HCT116 (cell line): ENCODE results near the gene GP1BA. TPM values are rescaled to one million over a fixed set of nuclear protein-coding genes. Genes with fewer than 3 reads are reported as not detected.

Source experiments
- ATAC-seq: fragments of 200-7000 bp; cut with Tn5 transposase; 2 replicates; pipeline ENCODE4 v1.9.1; 2020; ENCODE audit warnings: mild to moderate bottlenecking, moderate library complexity
- BruUV-seq: library from RNA; stranded (reverse); fragments of 400-500 nt; replicated peaks from 2 replicates; lab custom pipeline; 2021; lab: Mats Ljungman, UMichigan
- CTCF ChIA-PET: fragments of 300-600 bp; sonication (Branson Sonifier 250); formaldehyde crosslinking; loops from one replicate; lab custom pipeline; 2021; ENCODE audit warnings: antibody characterized with exemption; lab: Charles Lee
- POLR2A ChIA-PET: fragments of 300-600, 350-600 bp; sonication (Branson Sonifier 250); formaldehyde crosslinking; loops from one replicate; lab custom pipeline; 2021; ENCODE audit warnings: antibody characterized with exemption; lab: Charles Lee
- RAD21 ChIA-PET, 2 experiments: fragments of 300-600 bp; sonication (Branson Sonifier 250); formaldehyde crosslinking; loops; one replicate each; lab custom pipeline; 2023; ENCODE audit warnings: low total read pairs in 2 of 2; ENCODE audit not compliant: uncharacterized antibody in 2 of 2, unreplicated experiment in 2 of 2, low non-redundant PET in 1 of 2; lab: Charles Lee
- DNase-seq: peaks from one replicate; pipeline ENCODE4 v3.0.0-alpha.2; 2010; ENCODE audit warnings: low read depth, low spot score
- H2AFZ ChIP-seq: fragments of 200-600 bp; shearing (Covaris generic), sonication (generic); 2 replicates; pipeline ENCODE4 v1.6.1; 2017; ENCODE audit warnings: low read depth, mixed run types, mixed read lengths, antibody characterized with exemption, low read length; ENCODE audit not compliant: poor library complexity, severe bottlenecking
- H3K27ac ChIP-seq: 2 replicates; pipeline ENCODE4 v1.5.1; 2012; ENCODE audit warnings: low read depth, low read length
- H3K27me3 ChIP-seq: fragments of 200-600 bp; sonication (generic); 2 replicates; pipeline ENCODE4 v1.6.1; 2016; ENCODE audit warnings: mixed run types, low read length, mixed read lengths; ENCODE audit not compliant: insufficient read depth
- H3K36me3 ChIP-seq, 2 experiments: fragments of 200-500 bp in 1 of 2; fragments of 200-600 bp in 1 of 2; sonication (Bioruptor generic) in 1 of 2; sonication (generic) in 1 of 2; 2 replicates each; pipeline versions ENCODE4 v1.5.1 to v1.6.1; 2014 to 2016; ENCODE audit warnings: low read length in 2 of 2, inconsistent platforms in 1 of 2, mixed read lengths in 1 of 2, mixed run types in 1 of 2; ENCODE audit not compliant: insufficient read depth in 2 of 2, control insufficient read depth in 1 of 2
- H3K4me1 ChIP-seq, 2 experiments: fragments of 200-600 bp in 1 of 2; sonication (generic) in 1 of 2; 2 replicates each; pipeline versions ENCODE4 v1.5.1 to v1.6.1; 2012 to 2017; ENCODE audit warnings: low read length in 2 of 2, inconsistent platforms in 1 of 2, mild to moderate bottlenecking in 1 of 2, mixed read lengths in 1 of 2, mixed run types in 1 of 2, moderate library complexity in 1 of 2; ENCODE audit not compliant: insufficient read depth in 2 of 2, control insufficient read depth in 1 of 2
- H3K4me2 ChIP-seq: fragments of 200-600 bp; sonication (generic); 2 replicates; pipeline ENCODE4 v1.6.1; 2017; ENCODE audit warnings: mixed run types, low read length, mixed read lengths
- H3K4me3 ChIP-seq, 2 experiments: fragments of 200-600 bp in 1 of 2; sonication (generic) in 1 of 2; replicated peaks in 1 of 2; 2 replicates each; pipeline ENCODE4 v1.5.1; 2011 to 2016; ENCODE audit warnings: low read length in 2 of 2, control low read depth in 1 of 2, low read depth in 1 of 2, mild to moderate bottlenecking in 1 of 2, mixed read lengths in 1 of 2, mixed run types in 1 of 2
- H3K79me2 ChIP-seq: fragments of 200-600 bp; sonication (generic); 2 replicates; pipeline ENCODE4 v1.6.1; 2017; ENCODE audit warnings: mild to moderate bottlenecking, mixed run types, low read length, moderate library complexity, mixed read lengths; ENCODE audit not compliant: insufficient read depth
- H3K9ac ChIP-seq: fragments of 200-600 bp; sonication (generic); 2 replicates; pipeline ENCODE4 v1.6.1; 2016; ENCODE audit warnings: low read length, mixed read lengths
- H3K9me2 ChIP-seq: fragments of 200-600 bp; sonication (generic), shearing (Covaris generic); 2 replicates; pipeline ENCODE4 v1.6.1; 2017; ENCODE audit warnings: mixed run types, mild to moderate bottlenecking, moderate library complexity; ENCODE audit not compliant: insufficient read depth
- H3K9me3 ChIP-seq, 2 experiments: fragments of 200-500 bp in 1 of 2; fragments of 200-600 bp in 1 of 2; sonication (Bioruptor generic) in 1 of 2; sonication (generic) in 1 of 2; 2 replicates each; pipeline ENCODE4 v1.6.1; 2014 to 2017; ENCODE audit warnings: low read length in 2 of 2, mixed read lengths in 2 of 2, inconsistent platforms in 1 of 2, low read depth in 1 of 2, mild to moderate bottlenecking in 1 of 2, mixed run types in 1 of 2, moderate library complexity in 1 of 2; ENCODE audit not compliant: control insufficient read depth in 1 of 2, insufficient read depth in 1 of 2
- H4K20me1 ChIP-seq: fragments of 200-600 bp; sonication (generic), shearing (Covaris generic); 2 replicates; pipeline ENCODE4 v1.6.1; 2017; ENCODE audit warnings: mixed run types, mild to moderate bottlenecking, moderate library complexity; ENCODE audit not compliant: insufficient read depth
- ATF3 ChIP-seq: IDR thresholded peaks from 2 replicates; pipeline ENCODE4 v1.6.1; 2012
- CEBPB ChIP-seq: IDR thresholded peaks from 2 replicates; pipeline ENCODE4 v1.6.1; 2012; ENCODE audit warnings: low read depth
- CTCF ChIP-seq, 3 experiments: fragments of 200-600 bp in 1 of 3; sonication (generic) in 1 of 3; IDR thresholded peaks in 2 of 3; conservative IDR thresholded peaks in 1 of 3; 2 replicates each; pipeline ENCODE4 v1.5.1; 2012 to 2017; ENCODE audit warnings: low read depth in 2 of 3, low read length in 2 of 3, antibody characterized with exemption in 1 of 3, borderline replicate concordance in 1 of 3, control low read depth in 1 of 3, mild to moderate bottlenecking in 1 of 3, mixed read lengths in 1 of 3, mixed run types in 1 of 3, moderate library complexity in 1 of 3; ENCODE audit not compliant: insufficient read depth in 1 of 3
- EGR1 ChIP-seq: IDR thresholded peaks from 2 replicates; pipeline ENCODE4 v1.6.1; 2012; ENCODE audit warnings: low read depth
- ELF1 ChIP-seq: IDR thresholded peaks from 2 replicates; pipeline ENCODE4 v1.6.1; 2012; ENCODE audit warnings: low read depth, borderline replicate concordance
- FOSL1 ChIP-seq: IDR thresholded peaks from 2 replicates; pipeline ENCODE4 v1.6.1; 2012; ENCODE audit warnings: low read depth
- POLR2A ChIP-seq: IDR thresholded peaks from 2 replicates; pipeline ENCODE4 v1.7.0; 2011; ENCODE audit warnings: borderline replicate concordance; ENCODE audit not compliant: insufficient read depth, insufficient read length; ENCODE audit errors: extremely low read depth
- POLR2AphosphoS5 ChIP-seq: IDR thresholded peaks from 2 replicates; pipeline ENCODE4 v1.6.1; 2011; ENCODE audit warnings: mild to moderate bottlenecking, low read depth, low read length, moderate library complexity
- SIN3A ChIP-seq: IDR thresholded peaks from 2 replicates; pipeline ENCODE4 v1.6.1; 2012; ENCODE audit warnings: low read depth
- SP1 ChIP-seq: IDR thresholded peaks from 2 replicates; pipeline ENCODE4 v1.6.1; 2012; ENCODE audit warnings: low read depth
- SRF ChIP-seq: IDR thresholded peaks from 2 replicates; pipeline ENCODE4 v1.6.1; 2012; ENCODE audit warnings: low read depth
- ZBTB33 ChIP-seq: IDR thresholded peaks from 2 replicates; pipeline ENCODE4 v1.6.1; 2011; ENCODE audit warnings: mild to moderate bottlenecking, low read length, moderate library complexity; ENCODE audit not compliant: insufficient replicate concordance; ENCODE audit errors: extremely low read depth
- ZNF274 ChIP-seq: fragments of 200-500 bp; sonication (Bioruptor generic); IDR thresholded peaks from 2 replicates; pipeline ENCODE4 v1.6.1; 2014; ENCODE audit warnings: mild to moderate bottlenecking, low read depth, low read length, inconsistent platforms
- intact Hi-C: fragments of 100-400 bp; cut with micrococcal nuclease; formaldehyde crosslinking; loops from 2 replicates; pipeline ENCODE4 v1.10.0; 2022
- total RNA-seq: library from RNA; stranded (reverse); gene quantifications from one replicate; pipeline ENCODE4 v1.2.1, GENCODE V29; 2021; ENCODE audit not compliant: unreplicated experiment

The GP1BA gene
- total RNA-seq, 1 experiment from 2014 or later, result not detected

- ChIA-PET CTCF (no interaction called here), RAD21 (no interaction called here), POLR2A (no interaction called here)
- Histone ChIP-seq H2AFZ (no peak overlapping the region), H3K9me2 (no peaks in the 10 kb centered on the region), H3K4me2 (no peak overlapping the region), H3K4me3 (no peak overlapping the region), H3K36me3 (peaks cover 23 to 36% of the 10 kb centered on the region in 2 experiments), H3K9me3 (no peaks in the 10 kb centered on the region), H4K20me1 (no peaks in the 10 kb centered on the region), H3K9ac (no peak overlapping the region), H3K4me1 (no peaks in the 10 kb centered on the region), H3K79me2 (no peaks in the 10 kb centered on the region), H3K27me3 (no peaks in the 10 kb centered on the region)
- no TSS peak for BruUV-seq
- DNase-seq, result no peak
- TF ChIP-seq EGR1 (no peak), ZBTB33 (no peak), ELF1 (no peak), POLR2A (no peak), SIN3A (no peak), ZNF274 (no peak), CEBPB (no peak), SRF (no peak), POLR2AphosphoS5 (no peak), ATF3 (no peak), FOSL1 (no peak), SP1 (no peak), CTCF (IDR thresholded peaks at IDR 0.05 in 2 of 3, conservative IDR thresholded peaks at IDR 0.05 in 1 of 3; ENCODE audit: borderline replicate concordance in 1 of 3, insufficient read depth in 1 of 3, low read depth in 2 of 3, low read length in 2 of 3) (no peak)
- TF ChIP-seq, all 23 proteins: peak for 0
- H3K27ac ChIP-seq, result no peak overlapping the region
- ATAC-seq, result no peak
- intact Hi-C loops, result no loop called here
Observed at GRCh38 chr17:4892499-4893221, 39.4 kb upstream of the GP1BA start.
